K562 (cell line): ENCODE measurements around the gene CBX4. TPM values are rescaled to one million over a fixed set of nuclear protein-coding genes. Genes with fewer than 3 reads are reported as not detected.

Experiments used
- ARID3B ChIP-seq: fragments of 250-450 bp; sonication (Bioruptor Pico); IDR thresholded peaks from 2 replicates; pipeline ENCODE4 v1.4.0; 2020; ENCODE audit warnings: borderline replicate concordance
- CCNT2 ChIP-seq: IDR thresholded peaks from 2 replicates; pipeline ENCODE4 v1.6.1; 2011; ENCODE audit warnings: borderline replicate concordance, low read depth, mild to moderate bottlenecking, moderate library complexity, mixed read lengths, low read length; ENCODE audit not compliant: insufficient read length; ENCODE audit errors: extremely low read depth
- KHSRP ChIP-seq: fragments of 450-650 bp; IDR thresholded peaks from 2 replicates; pipeline ENCODE4 v1.6.1; 2017
- MYBL2 ChIP-seq, 2 experiments: fragments of 450-650 bp in 1 of 2; sonication (generic) in 1 of 2; formaldehyde crosslinking in 1 of 2; IDR thresholded peaks; 2 replicates each; pipeline versions ENCODE4 v1.6.1 to v1.8.1; 2017 to 2022; ENCODE audit warnings: borderline replicate concordance in 1 of 2, inconsistent platforms in 1 of 2, low read depth in 1 of 2, mild to moderate bottlenecking in 1 of 2, missing genetic modification reagents in 1 of 2, moderate library complexity in 1 of 2
- NEUROD1 ChIP-seq: fragments of 150-350 bp; IDR thresholded peaks from 2 replicates; pipeline ENCODE4 v1.6.1; 2014; ENCODE audit warnings: borderline replicate concordance, low read length, low read depth; ENCODE audit not compliant: partially characterized antibody
- RB1 ChIP-seq: fragments of 450-650 bp; IDR thresholded peaks from 2 replicates; pipeline ENCODE4 v1.6.1; 2017; ENCODE audit warnings: low read depth, mild to moderate bottlenecking
- SPI1 ChIP-seq: IDR thresholded peaks from 2 replicates; pipeline ENCODE4 v1.6.1; 2011; ENCODE audit warnings: low read depth, low read length, control low read depth, borderline replicate concordance
- SRSF9 ChIP-seq: fragments of 200-400 bp; formaldehyde crosslinking; IDR thresholded peaks from 2 replicates; pipeline ENCODE4 v1.6.1; 2017; ENCODE audit warnings: low read depth, low read length, borderline replicate concordance
- YBX1 ChIP-seq: fragments of 450-650 bp; IDR thresholded peaks from 2 replicates; pipeline ENCODE4 v1.7.1; 2016; ENCODE audit warnings: mild to moderate bottlenecking
- ZBTB12 ChIP-seq: fragments of 250-450 bp; sonication (Bioruptor Pico); IDR thresholded peaks from 2 replicates; pipeline ENCODE4 v1.4.0; 2020
- ZNF57 ChIP-seq: fragments of 450-650 bp; formaldehyde crosslinking; IDR thresholded peaks from 2 replicates; pipeline ENCODE4 v1.4.0; 2020; ENCODE audit warnings: mild to moderate bottlenecking, moderate library complexity
- ZNF780A ChIP-seq: fragments of 250-450 bp; sonication (Bioruptor Pico); IDR thresholded peaks from 2 replicates; pipeline ENCODE4 v1.5.0; 2021; ENCODE audit warnings: mild to moderate bottlenecking
- polyA plus RNA-seq, 8 experiments: library from polyadenylated mRNA; depleted of rRNA in 4 of 8; stranded (reverse) in 5 of 8; unstranded in 3 of 8; fragments of >200 nt; fragmentation: Nextera tagmentation in 2 of 8; fragmentation: Illumina TruSeq in 1 of 8; extraction: Ambion mirVana in 2 of 8; extraction: Trizol in 1 of 8; gene quantifications; 2 replicates each; pipeline versions ENCODE4 v1.2.1 to v1.2.3, GENCODE V29; 2011 to 2014; ENCODE audit warnings: inconsistent platforms in 1 of 8, missing spikeins in 1 of 8
- total RNA-seq, 7 experiments: library from RNA; depleted of rRNA in 6 of 7; stranded (reverse); fragments of >200 nt in 6 of 7; fragmentation: Illumina TruSeq in 2 of 7; extraction: Trizol in 2 of 7; gene quantifications; 2 replicates each; pipeline versions ENCODE4 v1.2.1 to v1.2.3, GENCODE V29; 2011 to 2021; ENCODE audit warnings: low replicate concordance in 1 of 7

The CBX4 gene
- total and polyA plus RNA-seq, 9 of the 15 experiments (the other 6 are each of a cell fraction or from before 2014, with no cell fraction given), result 0.98 to 50.5 (median 10.0) TPM

GRCh38 chr17:79836972-79837887, 2.0 kb downstream of the CBX4 start (continued):
- no peak for TF ChIP-seq ZBTB12
- no peak for TF ChIP-seq KHSRP
- TF ChIP-seq MYBL2 (IDR thresholded peaks at IDR 0.05; ENCODE audit: low read depth), result no peak
- no peak for TF ChIP-seq MYBL2 (CRISPR knock-in tag; IDR thresholded peaks at IDR 0.05; ENCODE audit: borderline replicate concordance)
- TF ChIP-seq SRSF9, result no peak
- no peak for TF ChIP-seq NEUROD1
- no peak for TF ChIP-seq ZNF780A (CRISPR knock-in tag)
- TF ChIP-seq RB1, result no peak
- TF ChIP-seq CCNT2, result no peak
- no peak for TF ChIP-seq ARID3B (CRISPR knock-in tag)
- TF ChIP-seq SPI1, result no peak
- no peak for TF ChIP-seq ZNF57 (CRISPR knock-in tag)
- TF ChIP-seq YBX1, result no peak
